HepG2 (cell line): ENCODE results near the gene RPL32. TPM values are rescaled to one million over a fixed set of nuclear protein-coding genes. Genes with fewer than 3 reads are reported as not detected.

ENCODE experiments used
- ATAC-seq: fragments of 200-7000 bp; cut with Tn5 transposase; 3 replicates; pipeline ENCODE4 v1.9.1; 2020; ENCODE audit warnings: mild to moderate bottlenecking, moderate library complexity
- BruUV-seq: library from RNA; stranded (reverse); fragments of 400-500 nt; replicated peaks from 2 replicates; lab custom pipeline; 2021; lab: Mats Ljungman, UMichigan
- CTCF ChIA-PET: fragments of 300-600 bp; formaldehyde crosslinking; extraction: SDS; loops from one replicate; lab custom pipeline; 2021; ENCODE audit warnings: low total read pairs, inconsistent platforms, low intra/inter-chr PET ratio; lab: Yijun Ruan, JAX
- POLR2A ChIA-PET: fragments of 350-600 bp; sonication (Branson Sonifier 250); formaldehyde crosslinking; loops from one replicate; lab custom pipeline; 2020; ENCODE audit warnings: antibody characterized with exemption, inconsistent platforms; lab: Yijun Ruan, JAX
- DNase-seq: peaks from one replicate; pipeline ENCODE4 v3.0.0-alpha.2; 2015; ENCODE audit warnings: low spot score
- FAIRE-seq: peaks from 3 replicates; lab custom pipeline; 2011; peaks lifted over from hg19 to GRCh38; lab: Jason Lieb, UNC
- H2AFZ ChIP-seq: one replicate; pipeline ENCODE4 v1.6.1; 2011; ENCODE audit warnings: low read length, inconsistent platforms
- H3K27ac ChIP-seq: fragments of 300-600 bp; 3 replicates; pipeline ENCODE4 v1.8.0; 2011; ENCODE audit warnings: mixed run types, mild to moderate bottlenecking, mixed read lengths, low read length, inconsistent platforms; ENCODE audit not compliant: insufficient read depth; ENCODE audit errors: extremely low read length
- H3K27me3 ChIP-seq, 2 experiments: fragments of 200-600 bp in 1 of 2; 2 replicates in 1 of 2; 3 replicates in 1 of 2; pipeline versions ENCODE4 v1.6.0 to v1.8.0; 2011; ENCODE audit warnings: low read length in 2 of 2, mild to moderate bottlenecking in 2 of 2, moderate library complexity in 2 of 2, inconsistent platforms in 1 of 2; ENCODE audit not compliant: insufficient read depth in 2 of 2, control insufficient read depth in 1 of 2
- H3K36me3 ChIP-seq, 2 experiments: fragments of 200-600 bp in 1 of 2; replicated peaks in 1 of 2; 2 replicates in 1 of 2; 3 replicates in 1 of 2; pipeline versions ENCODE4 v1.5.1 to v1.8.0; 2011; ENCODE audit warnings: low read length in 2 of 2, inconsistent platforms in 1 of 2; ENCODE audit not compliant: insufficient read depth in 2 of 2, control insufficient read depth in 1 of 2
- H3K4me1 ChIP-seq: 2 replicates; pipeline ENCODE4 v1.5.1; 2012; ENCODE audit warnings: low read length, inconsistent platforms; ENCODE audit not compliant: insufficient read depth
- H3K4me2 ChIP-seq: 2 replicates; pipeline ENCODE4 v1.6.0; 2011; ENCODE audit warnings: low read depth, low read length, inconsistent platforms
- H3K4me3 ChIP-seq, 3 experiments: fragments of 200-600 bp in 1 of 3; sonication (generic), shearing (Covaris generic) in 1 of 3; replicated peaks in 1 of 3; 2 replicates each; pipeline ENCODE4 v1.5.1; 2011 to 2016; ENCODE audit warnings: low read length in 3 of 3, inconsistent platforms in 2 of 3, low read depth in 2 of 3, mild to moderate bottlenecking in 2 of 3, control low read depth in 1 of 3, mixed read lengths in 1 of 3; ENCODE audit not compliant: insufficient read depth in 1 of 3
- H3K79me2 ChIP-seq: one replicate; pipeline ENCODE4 v1.6.1; 2011; ENCODE audit warnings: low read length, inconsistent platforms; ENCODE audit not compliant: insufficient read depth
- H3K9ac ChIP-seq: 2 replicates; pipeline ENCODE4 v1.6.0; 2011; ENCODE audit warnings: mild to moderate bottlenecking, low read depth, low read length, inconsistent platforms; ENCODE audit not compliant: insufficient read depth
- H3K9me3 ChIP-seq: 2 replicates; pipeline ENCODE4 v1.5.1; 2012; ENCODE audit warnings: mild to moderate bottlenecking, low read length
- H4K20me1 ChIP-seq: 2 replicates; pipeline ENCODE4 v1.6.0; 2011; ENCODE audit warnings: inconsistent platforms, mild to moderate bottlenecking, low read length, moderate library complexity; ENCODE audit not compliant: insufficient read depth
- ARNT ChIP-seq: fragments of 450-650 bp; IDR thresholded peaks from 2 replicates; pipeline ENCODE4 v1.6.1; 2017
- BCLAF1 ChIP-seq: fragments of 450-650 bp; IDR thresholded peaks from 2 replicates; pipeline ENCODE4 v1.6.1; 2017; ENCODE audit warnings: mild to moderate bottlenecking
- LRRFIP1 ChIP-seq: sonication (generic); formaldehyde crosslinking; conservative IDR thresholded peaks from 2 replicates; pipeline ENCODE4 v1.4.0; 2020; ENCODE audit warnings: missing genetic modification reagents
- SKIL ChIP-seq: sonication (generic); formaldehyde crosslinking; IDR thresholded peaks from 2 replicates; pipeline ENCODE4 v1.8.0; 2022; ENCODE audit warnings: missing genetic modification reagents, mild to moderate bottlenecking, moderate library complexity, borderline replicate concordance
- TEF ChIP-seq: sonication (generic); formaldehyde crosslinking; IDR thresholded peaks from 2 replicates; pipeline ENCODE4 v1.5.0; 2020; ENCODE audit warnings: missing genetic modification reagents
- ZNF136 ChIP-seq: sonication (generic); formaldehyde crosslinking; IDR thresholded peaks from 2 replicates; pipeline ENCODE4 v1.8.1; 2022; ENCODE audit warnings: low read depth, mild to moderate bottlenecking, moderate library complexity, missing genetic modification reagents
- ZNF468 ChIP-seq: sonication (generic); formaldehyde crosslinking; IDR thresholded peaks from 2 replicates; pipeline ENCODE4 v1.8.0; 2022; ENCODE audit warnings: mild to moderate bottlenecking, moderate library complexity, missing genetic modification reagents
- ZNF720 ChIP-seq: sonication (generic); formaldehyde crosslinking; IDR thresholded peaks from 2 replicates; pipeline ENCODE4 v1.4.0; 2020; ENCODE audit warnings: missing genetic modification reagents
- WGBS: methylation state at CpG from one replicate; pipeline ENCODE4 v1.1.6; 2017; ENCODE audit warnings: low lambda C conversion rate; 5-methylcytosine and 5-hydroxymethylcytosine counted together
- in situ Hi-C: cut with HindIII; loops from 2 replicates; pipeline ENCODE4 v1.10.0; 2017; ENCODE audit warnings: low pct_unique_long_range_greater_than_20kb; ENCODE audit not compliant: extremely low pct_ligation_motif_present
- intact Hi-C: fragments of 100-400 bp; cut with micrococcal nuclease; formaldehyde crosslinking; loops from one replicate; pipeline ENCODE4 v1.10.0; 2022; ENCODE audit not compliant: unreplicated experiment
- polyA plus RNA-seq, 8 experiments: library from polyadenylated mRNA; depleted of rRNA in 3 of 8; stranded (reverse) in 7 of 8; unstranded in 1 of 8; fragments of >200 nt; fragmentation: Illumina TruSeq in 4 of 8; extraction: Trizol in 4 of 8; gene quantifications; 2 replicates each; pipeline versions ENCODE4 v1.2.1 to v1.2.3, GENCODE V29; 2011 to 2016; ENCODE audit warnings: low read depth in 4 of 8, missing spikeins in 1 of 8, mixed read lengths in 1 of 8; ENCODE audit not compliant: insufficient read depth in 1 of 8
- total RNA-seq, 5 experiments: library from RNA; depleted of rRNA; stranded (reverse); fragments of >200 nt; fragmentation: Illumina TruSeq; extraction: Trizol; gene quantifications; 2 replicates each; pipeline ENCODE4 v1.2.3, GENCODE V29; 2016; ENCODE audit warnings: low read depth in 1 of 5
- TF ChIP-seq, protein P1 (sequence below): sonication (generic); formaldehyde crosslinking; IDR thresholded peaks from 2 replicates; pipeline ENCODE4 v1.4.0; 2020; ENCODE audit warnings: mild to moderate bottlenecking, missing genetic modification reagents
- TF ChIP-seq, protein P2 (sequence below): sonication (generic); formaldehyde crosslinking; IDR thresholded peaks from 2 replicates; pipeline ENCODE4 v1.5.0; 2020; ENCODE audit warnings: missing genetic modification reagents, mild to moderate bottlenecking, borderline replicate concordance

The RPL32 gene
- total and polyA plus RNA-seq, 2 of the 13 experiments (the other 11 are each of a cell fraction or from before 2014, with no cell fraction given), result 1,781 to 2,401 TPM

GRCh38 chr3:12813967-12814366 is 27.4 kb downstream of the RPL32 start:
- no peak for ATAC-seq
- no peak for TF ChIP-seq ARNT
- TF ChIP-seq TEF (CRISPR knock-in tag), result no peak
- no peak for TF ChIP-seq ZNF136 (CRISPR knock-in tag)
- TF ChIP-seq ZNF720 (CRISPR knock-in tag), result no peak
- TF ChIP-seq ZNF468 (CRISPR knock-in tag), result no peak
- TF ChIP-seq, protein P1, sequence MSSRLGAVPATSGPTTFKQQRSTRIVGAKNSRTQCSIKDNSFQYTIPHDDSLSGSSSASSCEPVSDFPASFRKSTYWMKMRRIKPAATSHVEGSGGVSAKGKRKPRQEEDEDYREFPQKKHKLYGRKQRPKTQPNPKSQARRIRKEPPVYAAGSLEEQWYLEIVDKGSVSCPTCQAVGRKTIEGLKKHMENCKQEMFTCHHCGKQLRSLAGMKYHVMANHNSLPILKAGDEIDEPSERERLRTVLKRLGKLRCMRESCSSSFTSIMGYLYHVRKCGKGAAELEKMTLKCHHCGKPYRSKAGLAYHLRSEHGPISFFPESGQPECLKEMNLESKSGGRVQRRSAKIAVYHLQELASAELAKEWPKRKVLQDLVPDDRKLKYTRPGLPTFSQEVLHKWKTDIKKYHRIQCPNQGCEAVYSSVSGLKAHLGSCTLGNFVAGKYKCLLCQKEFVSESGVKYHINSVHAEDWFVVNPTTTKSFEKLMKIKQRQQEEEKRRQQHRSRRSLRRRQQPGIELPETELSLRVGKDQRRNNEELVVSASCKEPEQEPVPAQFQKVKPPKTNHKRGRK, result no peak
- TF ChIP-seq, protein P2, sequence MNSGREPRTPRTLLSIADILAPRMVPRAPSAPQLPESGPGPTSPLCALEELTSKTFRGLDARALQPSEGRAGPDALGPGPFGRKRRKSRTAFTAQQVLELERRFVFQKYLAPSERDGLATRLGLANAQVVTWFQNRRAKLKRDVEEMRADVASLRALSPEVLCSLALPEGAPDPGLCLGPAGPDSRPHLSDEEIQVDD (CRISPR knock-in tag), result no peak
- no peak for TF ChIP-seq BCLAF1
- TF ChIP-seq SKIL (CRISPR knock-in tag), result no peak
- TF ChIP-seq LRRFIP1 (CRISPR knock-in tag), result no peak

More at GRCh38 chr3:12813967-12814366, 27.4 kb downstream of the RPL32 start:
- FAIRE-seq, result no peak
- 25% methylated on average over 5 of the region's 6 CpGs for WGBS
- Histone ChIP-seq H2AFZ (no peak overlapping the region), H3K27me3 (peaks cover 16 to 59% of the 10 kb centered on the region in 2 experiments), H4K20me1 (no peaks in the 10 kb centered on the region), H3K27ac (no peak overlapping the region), H3K9ac (no peak overlapping the region), H3K79me2 (no peaks in the 10 kb centered on the region), H3K4me3 (no peak overlapping the region), H3K4me1 (peaks cover 15% of the 10 kb centered on the region), H3K9me3 (no peaks in the 10 kb centered on the region), H3K36me3 (no peaks in the 10 kb centered on the region), H3K4me2 (no peak overlapping the region)
- ChIA-PET CTCF (no interaction called here), POLR2A (no interaction called here)
- DNase-seq, result no peak
- in situ Hi-C loops, result no loop called here
- BruUV-seq, result no TSS peak
- intact Hi-C loops, result no loop called here
